Liver (tissue), 9 donors: Measurements from ENCODE around the gene ID4. TPM values are rescaled to one million over a fixed set of nuclear protein-coding genes. Genes with fewer than 3 reads are reported as not detected.

ENCODE experiments used
- DNase-seq: peaks from one replicate; pipeline ENCODE4 v3.0.0-alpha.2; 2017; ENCODE audit warnings: low spot score
- H3K27ac ChIP-seq, 2 donors: one replicate each; pipeline ENCODE4 v1.7.0; 2013; ENCODE audit warnings: inconsistent platforms in 2 of 2, low read length in 2 of 2, control low read depth in 1 of 2, low read depth in 1 of 2, mild to moderate bottlenecking in 1 of 2
- H3K27me3 ChIP-seq, 4 donors: one replicate each; pipeline versions ENCODE4 v1.6.1 to v1.7.0; 2013; ENCODE audit warnings: low read length in 3 of 4, inconsistent platforms in 1 of 4, mild to moderate bottlenecking in 1 of 4, moderate library complexity in 1 of 4; ENCODE audit not compliant: control insufficient read depth in 4 of 4, insufficient read depth in 4 of 4
- H3K36me3 ChIP-seq, 4 donors: one replicate each; pipeline versions ENCODE4 v1.6.1 to v1.7.0; 2013; ENCODE audit warnings: low read length in 3 of 4, mild to moderate bottlenecking in 3 of 4, low read depth in 1 of 4, moderate library complexity in 1 of 4; ENCODE audit not compliant: control insufficient read depth in 4 of 4, insufficient read depth in 3 of 4
- H3K4me1 ChIP-seq, 4 donors: one replicate each; pipeline versions ENCODE4 v1.6.1 to v1.7.0; 2013; ENCODE audit warnings: low read length in 3 of 4, mild to moderate bottlenecking in 3 of 4, moderate library complexity in 1 of 4; ENCODE audit not compliant: control insufficient read depth in 4 of 4, insufficient read depth in 4 of 4
- H3K4me3 ChIP-seq, 3 donors: one replicate each; pipeline versions ENCODE4 v1.6.1 to v1.7.0; 2013; ENCODE audit warnings: low read length in 3 of 3, control low read depth in 1 of 3, low read depth in 1 of 3, mild to moderate bottlenecking in 1 of 3
- H3K9ac ChIP-seq, 2 donors: one replicate each; pipeline ENCODE4 v1.7.0; 2013; ENCODE audit warnings: low read length in 2 of 2, mild to moderate bottlenecking in 2 of 2, moderate library complexity in 2 of 2, control low read depth in 1 of 2, low read depth in 1 of 2
- H3K9me3 ChIP-seq, 4 donors: one replicate each; pipeline versions ENCODE4 v1.6.1 to v1.7.0; 2013; ENCODE audit warnings: low read length in 3 of 4; ENCODE audit not compliant: control insufficient read depth in 4 of 4
- EGR1 ChIP-seq, 2 donors: IDR thresholded peaks; 2 replicates each; pipeline ENCODE4 v1.6.1; 2016 to 2018; ENCODE audit warnings: antibody characterized with exemption in 2 of 2, low read depth in 2 of 2
- FOXA1 ChIP-seq: IDR thresholded peaks from 2 replicates; pipeline ENCODE4 v1.6.1; 2016; ENCODE audit warnings: antibody characterized with exemption
- FOXA2 ChIP-seq: IDR thresholded peaks from 2 replicates; pipeline ENCODE4 v1.6.1; 2016; ENCODE audit warnings: antibody characterized with exemption
- GABPA ChIP-seq, 2 donors: IDR thresholded peaks in 1 of 2; conservative IDR thresholded peaks in 1 of 2; 2 replicates each; pipeline ENCODE4 v1.6.1; 2016; ENCODE audit warnings: antibody characterized with exemption in 2 of 2, mild to moderate bottlenecking in 1 of 2, moderate library complexity in 1 of 2
- HNF4A ChIP-seq, 2 donors: conservative IDR thresholded peaks; 2 replicates each; pipeline ENCODE4 v1.6.1; 2016; ENCODE audit warnings: antibody characterized with exemption in 2 of 2, mild to moderate bottlenecking in 2 of 2
- HNF4G ChIP-seq: IDR thresholded peaks from 2 replicates; pipeline ENCODE4 v1.6.1; 2016; ENCODE audit warnings: antibody characterized with exemption
- NR2F2 ChIP-seq: IDR thresholded peaks from 2 replicates; pipeline ENCODE4 v1.6.1; 2016; ENCODE audit warnings: antibody characterized with exemption
- RAD21 ChIP-seq, 2 donors: IDR thresholded peaks; 2 replicates each; pipeline ENCODE4 v1.6.1; 2016; ENCODE audit warnings: antibody characterized with exemption in 2 of 2, mild to moderate bottlenecking in 2 of 2
- RXRA ChIP-seq, 2 donors: IDR thresholded peaks; 2 replicates each; pipeline ENCODE4 v1.6.1; 2017 to 2018; ENCODE audit warnings: antibody characterized with exemption in 2 of 2, mild to moderate bottlenecking in 1 of 2
- YY1 ChIP-seq: IDR thresholded peaks from 2 replicates; pipeline ENCODE4 v1.6.1; 2016; ENCODE audit warnings: antibody characterized with exemption, mild to moderate bottlenecking
- WGBS: extraction: QIAGEN DNeasy Blood & Tissue Kit; methylation state at CpG from one replicate; pipeline ENCODE4 v1.1.7; 2013; 5-methylcytosine and 5-hydroxymethylcytosine counted together
- polyA plus RNA-seq, 2 donors: library from polyadenylated mRNA; stranded (reverse) in 1 of 2; unstranded in 1 of 2; fragments of 200-250 nt in 1 of 2; fragments of >200 nt in 1 of 2; fragmentation: Nextera tagmentation in 1 of 2; extraction: Ambion mirVana in 1 of 2; gene quantifications; one replicate each; pipeline versions ENCODE4 v1.2.1 to v1.2.3, GENCODE V29; 2013 to 2015
- total RNA-seq, 2 donors: library from RNA; depleted of rRNA; stranded (reverse); fragments of >200 nt; gene quantifications; one replicate each; pipeline ENCODE4 v1.2.3, GENCODE V29; 2014
- TF ChIP-seq, protein P1 (sequence below): IDR thresholded peaks from 2 replicates; pipeline ENCODE4 v1.6.1; 2016; ENCODE audit warnings: antibody characterized with exemption, mild to moderate bottlenecking
- TF ChIP-seq, protein P2 (sequence below): IDR thresholded peaks from 2 replicates; pipeline ENCODE4 v1.6.1; 2016; ENCODE audit warnings: antibody characterized with exemption
- TF ChIP-seq, protein P3 (sequence below): IDR thresholded peaks from 2 replicates; pipeline ENCODE4 v1.6.1; 2016; ENCODE audit warnings: antibody characterized with exemption
- TF ChIP-seq, protein P4 (sequence below): IDR thresholded peaks from 2 replicates; pipeline ENCODE4 v1.6.1; 2016; ENCODE audit warnings: antibody characterized with exemption
- donor health status: healthy.
- donor health status: healthy.
- donor health status: healthy.
- donor health status: healthy.
- donor health status: healthy.

Gene ID4
- total and polyA plus RNA-seq, 4 donors = 0.38 to 3.7 (median 1.2) TPM

DNA sequence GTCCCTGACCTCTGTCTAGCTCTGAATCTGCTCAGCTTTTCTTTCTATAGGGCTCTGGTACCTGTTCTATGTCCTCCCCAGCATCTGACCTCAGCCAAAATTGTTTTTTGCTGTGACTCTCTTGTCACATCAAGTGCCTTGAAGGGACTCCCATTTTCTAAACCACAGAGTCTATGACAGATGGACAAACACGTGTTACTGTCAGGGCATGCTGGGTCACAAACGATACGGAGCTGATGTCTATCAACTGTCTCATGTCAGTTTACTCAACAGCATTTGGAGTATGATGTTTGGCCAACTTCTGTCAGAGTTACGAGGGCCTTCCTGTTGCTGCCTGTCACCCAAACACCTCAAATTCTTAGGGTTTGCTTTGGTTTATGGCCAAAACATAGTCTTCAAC is 20.5 kb downstream of the ID4 start:
- H3K4me3 ChIP-seq = no peak overlapping the region
- no peaks in the 10 kb centered on the region for H3K4me1 ChIP-seq
- H3K27me3 ChIP-seq = peaks cover 0 to 7% (median 0%) of the 10 kb centered on the region in 4 donors
- no peak overlapping the region for H3K27ac ChIP-seq
- no peaks in the 10 kb centered on the region for H3K9me3 ChIP-seq
- TF ChIP-seq, protein P1, sequence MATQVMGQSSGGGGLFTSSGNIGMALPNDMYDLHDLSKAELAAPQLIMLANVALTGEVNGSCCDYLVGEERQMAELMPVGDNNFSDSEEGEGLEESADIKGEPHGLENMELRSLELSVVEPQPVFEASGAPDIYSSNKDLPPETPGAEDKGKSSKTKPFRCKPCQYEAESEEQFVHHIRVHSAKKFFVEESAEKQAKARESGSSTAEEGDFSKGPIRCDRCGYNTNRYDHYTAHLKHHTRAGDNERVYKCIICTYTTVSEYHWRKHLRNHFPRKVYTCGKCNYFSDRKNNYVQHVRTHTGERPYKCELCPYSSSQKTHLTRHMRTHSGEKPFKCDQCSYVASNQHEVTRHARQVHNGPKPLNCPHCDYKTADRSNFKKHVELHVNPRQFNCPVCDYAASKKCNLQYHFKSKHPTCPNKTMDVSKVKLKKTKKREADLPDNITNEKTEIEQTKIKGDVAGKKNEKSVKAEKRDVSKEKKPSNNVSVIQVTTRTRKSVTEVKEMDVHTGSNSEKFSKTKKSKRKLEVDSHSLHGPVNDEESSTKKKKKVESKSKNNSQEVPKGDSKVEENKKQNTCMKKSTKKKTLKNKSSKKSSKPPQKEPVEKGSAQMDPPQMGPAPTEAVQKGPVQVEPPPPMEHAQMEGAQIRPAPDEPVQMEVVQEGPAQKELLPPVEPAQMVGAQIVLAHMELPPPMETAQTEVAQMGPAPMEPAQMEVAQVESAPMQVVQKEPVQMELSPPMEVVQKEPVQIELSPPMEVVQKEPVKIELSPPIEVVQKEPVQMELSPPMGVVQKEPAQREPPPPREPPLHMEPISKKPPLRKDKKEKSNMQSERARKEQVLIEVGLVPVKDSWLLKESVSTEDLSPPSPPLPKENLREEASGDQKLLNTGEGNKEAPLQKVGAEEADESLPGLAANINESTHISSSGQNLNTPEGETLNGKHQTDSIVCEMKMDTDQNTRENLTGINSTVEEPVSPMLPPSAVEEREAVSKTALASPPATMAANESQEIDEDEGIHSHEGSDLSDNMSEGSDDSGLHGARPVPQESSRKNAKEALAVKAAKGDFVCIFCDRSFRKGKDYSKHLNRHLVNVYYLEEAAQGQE = no peak
- TF ChIP-seq, protein P2, sequence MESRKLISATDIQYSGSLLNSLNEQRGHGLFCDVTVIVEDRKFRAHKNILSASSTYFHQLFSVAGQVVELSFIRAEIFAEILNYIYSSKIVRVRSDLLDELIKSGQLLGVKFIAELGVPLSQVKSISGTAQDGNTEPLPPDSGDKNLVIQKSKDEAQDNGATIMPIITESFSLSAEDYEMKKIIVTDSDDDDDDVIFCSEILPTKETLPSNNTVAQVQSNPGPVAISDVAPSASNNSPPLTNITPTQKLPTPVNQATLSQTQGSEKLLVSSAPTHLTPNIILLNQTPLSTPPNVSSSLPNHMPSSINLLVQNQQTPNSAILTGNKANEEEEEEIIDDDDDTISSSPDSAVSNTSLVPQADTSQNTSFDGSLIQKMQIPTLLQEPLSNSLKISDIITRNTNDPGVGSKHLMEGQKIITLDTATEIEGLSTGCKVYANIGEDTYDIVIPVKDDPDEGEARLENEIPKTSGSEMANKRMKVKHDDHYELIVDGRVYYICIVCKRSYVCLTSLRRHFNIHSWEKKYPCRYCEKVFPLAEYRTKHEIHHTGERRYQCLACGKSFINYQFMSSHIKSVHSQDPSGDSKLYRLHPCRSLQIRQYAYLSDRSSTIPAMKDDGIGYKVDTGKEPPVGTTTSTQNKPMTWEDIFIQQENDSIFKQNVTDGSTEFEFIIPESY = no peak
- TF ChIP-seq GABPA (IDR thresholded peaks at IDR 0.05 in 1 of 2, conservative IDR thresholded peaks at IDR 0.05 in 1 of 2) (no peak), RAD21 (IDR thresholded peaks at IDR 0.05) (no peak), FOXA1 (no peak), EGR1 (IDR thresholded peaks at IDR 0.05; ENCODE audit: low read depth in 2 of 2) (no peak), HNF4G (no peak)
- TF ChIP-seq, protein P3, sequence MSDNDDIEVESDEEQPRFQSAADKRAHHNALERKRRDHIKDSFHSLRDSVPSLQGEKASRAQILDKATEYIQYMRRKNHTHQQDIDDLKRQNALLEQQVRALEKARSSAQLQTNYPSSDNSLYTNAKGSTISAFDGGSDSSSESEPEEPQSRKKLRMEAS = no peak
- no peaks in the 10 kb centered on the region for H3K36me3 ChIP-seq
- WGBS = 67% methylated on average over 4 of the region's 4 CpGs
- no peak overlapping the region for H3K9ac ChIP-seq
- DNase-seq = no peak

DNA sequence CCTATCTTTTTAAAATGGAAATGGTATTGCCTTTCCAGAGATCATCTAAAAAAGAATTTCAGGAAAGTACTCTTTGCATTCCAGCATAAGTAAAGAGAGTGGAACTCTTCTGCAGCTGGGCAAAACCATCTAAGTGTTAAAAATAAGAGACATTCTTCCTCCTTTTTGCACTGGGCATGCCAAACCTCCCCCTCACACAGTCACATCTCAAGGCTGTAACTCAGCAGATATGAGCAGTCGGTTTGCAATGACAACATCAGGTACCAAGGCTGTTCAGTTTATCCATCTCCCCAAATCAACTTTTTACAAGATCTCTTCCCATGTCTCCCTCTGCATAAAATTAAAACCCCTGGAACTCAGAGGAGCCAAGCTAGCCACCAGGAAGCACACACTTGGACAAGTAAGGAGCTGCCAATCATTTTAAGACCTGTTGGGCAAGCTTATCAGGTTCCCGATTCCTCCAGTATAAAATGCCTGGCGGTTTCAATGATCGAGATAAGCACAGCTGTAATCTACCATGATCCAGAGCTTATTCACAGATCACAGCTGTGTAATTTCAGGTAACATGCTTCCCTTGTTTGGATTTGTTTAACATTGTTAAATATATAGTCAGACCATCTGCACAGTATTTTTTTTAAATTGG is 23.2 kb downstream of the ID4 start:
- Histone ChIP-seq H3K4me1 (peaks cover 0 to 3% (median 1%) of the 10 kb centered on the region in 4 donors), H3K36me3 (no peaks in the 10 kb centered on the region), H3K9me3 (no peaks in the 10 kb centered on the region), H3K27ac (no peak overlapping the region), H3K27me3 (peaks cover 0 to 7% (median 0%) of the 10 kb centered on the region in 4 donors), H3K4me3 (no peak overlapping the region), H3K9ac (no peak overlapping the region)
- DNase-seq = no peak
- no peak for TF ChIP-seq HNF4A (conservative IDR thresholded peaks at IDR 0.05)
- TF ChIP-seq EGR1 (IDR thresholded peaks at IDR 0.05; ENCODE audit: low read depth in 2 of 2) = no peak
- no peak for TF ChIP-seq NR2F2
- TF ChIP-seq, protein P4, sequence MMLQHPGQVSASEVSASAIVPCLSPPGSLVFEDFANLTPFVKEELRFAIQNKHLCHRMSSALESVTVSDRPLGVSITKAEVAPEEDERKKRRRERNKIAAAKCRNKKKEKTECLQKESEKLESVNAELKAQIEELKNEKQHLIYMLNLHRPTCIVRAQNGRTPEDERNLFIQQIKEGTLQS = no peak
- no peak for TF ChIP-seq RXRA (IDR thresholded peaks at IDR 0.05)
- TF ChIP-seq, protein P3 = no peak
- no peak for TF ChIP-seq GABPA (IDR thresholded peaks at IDR 0.05 in 1 of 2, conservative IDR thresholded peaks at IDR 0.05 in 1 of 2)
- TF ChIP-seq YY1 = no peak
- no peak for TF ChIP-seq FOXA2
- no peak for TF ChIP-seq FOXA1
- TF ChIP-seq RAD21 (IDR thresholded peaks at IDR 0.05) = no peak
- WGBS = 56% methylated on average over 4 of the region's 4 CpGs
